HEK293T (cell line): Measurements from ENCODE around the gene MLH3.

Source experiments
- ARNT ChIP-seq: fragments of 450-650 bp; IDR thresholded peaks from 2 replicates; pipeline ENCODE4 v1.6.1; 2017; ENCODE audit warnings: mild to moderate bottlenecking
- BHLHE40 ChIP-seq: fragments of 450-650 bp; IDR thresholded peaks from 2 replicates; pipeline ENCODE4 v1.6.1; 2016; ENCODE audit warnings: mild to moderate bottlenecking, moderate library complexity, borderline replicate concordance
- CTBP1 ChIP-seq: fragments of 450-650 bp; IDR thresholded peaks from 2 replicates; pipeline ENCODE4 v1.6.1; 2016; ENCODE audit warnings: borderline replicate concordance
- FOXA1 ChIP-seq: fragments of 450-650 bp; IDR thresholded peaks from 2 replicates; pipeline ENCODE4 v1.6.1; 2016; ENCODE audit warnings: mild to moderate bottlenecking
- FOXK2 ChIP-seq: fragments of 450-650 bp; IDR thresholded peaks from 2 replicates; pipeline ENCODE4 v1.6.1; 2016; ENCODE audit warnings: mild to moderate bottlenecking
- HDGF ChIP-seq: fragments of 450-650 bp; IDR thresholded peaks from 2 replicates; pipeline ENCODE4 v1.6.1; 2017; ENCODE audit warnings: antibody characterized with exemption, borderline replicate concordance
- PKNOX1 ChIP-seq: fragments of 450-650 bp; IDR thresholded peaks from 2 replicates; pipeline ENCODE4 v1.6.1; 2016
- SP1 ChIP-seq: fragments of 450-650 bp; IDR thresholded peaks from 2 replicates; pipeline ENCODE4 v1.6.1; 2017
- SUZ12 ChIP-seq: fragments of 450-650 bp; IDR thresholded peaks from 2 replicates; pipeline ENCODE4 v1.6.1; 2016; ENCODE audit warnings: mild to moderate bottlenecking
- TARDBP ChIP-seq: fragments of 450-650 bp; IDR thresholded peaks from 2 replicates; pipeline ENCODE4 v1.6.1; 2016
- ZNF384 ChIP-seq: fragments of 450-650 bp; IDR thresholded peaks from 2 replicates; pipeline ENCODE4 v1.6.1; 2016

- TF ChIP-seq SUZ12 (no peak), TARDBP (no peak), SP1 (no peak), FOXK2 (no peak), BHLHE40 (no peak), CTBP1 (no peak), HDGF (no peak), ZNF384 (no peak), FOXA1 (no peak), PKNOX1 (no peak), ARNT (no peak)
These were observed 62.3 kb downstream of the MLH3 start for GRCh38 chr14:74988993-74989392.
